Ovary (tissue), 3 donors: Measurements from ENCODE around the gene TTC7B.

Experiments used
- CTCF ChIP-seq, 3 donors: fragments of 450-650 bp in 2 of 3; fragments of 200-600 bp in 1 of 3; IDR thresholded peaks; one replicate each; pipeline versions ENCODE4 v1.5.1 to v1.8.0; 2016 to 2022; ENCODE audit warnings: antibody characterized with exemption in 3 of 3, mild to moderate bottlenecking in 1 of 3
- EP300 ChIP-seq: sonication (generic); formaldehyde crosslinking; IDR thresholded peaks from one replicate; pipeline ENCODE4 v1.6.1; 2017; ENCODE audit warnings: antibody characterized with exemption
- POLR2A ChIP-seq: fragments of 450-650 bp; IDR thresholded peaks from one replicate; pipeline ENCODE4 v1.6.1; 2017; ENCODE audit warnings: antibody characterized with exemption, mild to moderate bottlenecking, moderate library complexity
- donor health status: DM: no; HTN: no; CAD: no.

GRCh38 chr14:90804292-90805083 is 11.7 kb downstream of the TTC7B start:
- no peak for TF ChIP-seq CTCF (IDR thresholded peaks at IDR 0.05)
- TF ChIP-seq POLR2A: no peak
- no peak for TF ChIP-seq EP300
